SK-MEL-5 (cell line): Measurements from ENCODE around the gene PRDX2. TPM values are rescaled to one million over a fixed set of nuclear protein-coding genes. Genes with fewer than 3 reads are reported as not detected.

Experiments used
- small RNA-seq, 2 experiments: library from RNA; depleted of rRNA; stranded (forward); fragments of <200 nt; gene quantifications; one replicate each; pipeline ENCODE3, GENCODE V24; 2014
- total RNA-seq: library from RNA; depleted of rRNA; stranded (reverse); fragments of >200 nt; shearing (Covaris generic); gene quantifications from 2 replicates; pipeline ENCODE4 v1.2.3, GENCODE V29; 2014; rRNA removed

Gene PRDX2
- total RNA-seq, 1 experiment from 2014 or later, result not detected

Small RNA genes lying within 50 kb of the gene (small RNA-seq; reads per million reads assigned to genes)
- gene MIR5684, result 0 reads per million in 2 experiments

Other genes starting within 250 kb of the PRDX2 start
- gene ZNF490, start 191.0 kb downstream of the PRDX2 start, total RNA-seq, result 5.2 and 5.5 TPM in 2 replicates
- gene ZNF791, start 190.9 kb downstream of the PRDX2 start, total RNA-seq, result 11.4 and 12.4 TPM in 2 replicates
- gene MAN2B1, start 135.1 kb downstream of the PRDX2 start, total RNA-seq, result 32.0 and 33.5 TPM in 2 replicates
- gene WDR83, start 135.0 kb downstream of the PRDX2 start, total RNA-seq, result 2.9 and 8.0 TPM in 2 replicates
- 52.7 and 57.8 TPM in 2 replicates for gene DHPS, start 119.9 kb downstream of the PRDX2 start, total RNA-seq
- not detected in 2 replicates for gene GNG14, start 113.8 kb downstream of the PRDX2 start, total RNA-seq
- 6.1 and 8.6 TPM in 2 replicates for gene FBXW9, start 105.2 kb downstream of the PRDX2 start, total RNA-seq
- gene TNPO2, start 77.9 kb downstream of the PRDX2 start, total RNA-seq, result 13.9 and 18.2 TPM in 2 replicates
- 180 and 188 TPM in 2 replicates for gene TRIR, start 67.1 kb downstream of the PRDX2 start, total RNA-seq
- gene GET3, start 64.3 kb downstream of the PRDX2 start, total RNA-seq, result 100 and 120 TPM in 2 replicates
- not detected in 2 replicates for gene BEST2, start 50.0 kb downstream of the PRDX2 start, total RNA-seq
- gene HOOK2, start 26.2 kb downstream of the PRDX2 start, total RNA-seq, result 4.9 and 5.7 TPM in 2 replicates
- gene JUNB, start 10.3 kb downstream of the PRDX2 start, total RNA-seq, result 30.1 and 30.7 TPM in 2 replicates
- 4.7 TPM in 1 of 2 replicates, not detected in the other for gene THSD8, start 269 bp upstream of the PRDX2 start, total RNA-seq
- gene RNASEH2A, start 4.8 kb upstream of the PRDX2 start, total RNA-seq, result 27.6 and 29.2 TPM in 2 replicates
- gene RTBDN, start 32.8 kb upstream of the PRDX2 start, total RNA-seq, result 0.21 and 1.6 TPM in 2 replicates
- gene MAST1, start 36.7 kb upstream of the PRDX2 start, total RNA-seq, result 1.9 and 2.3 TPM in 2 replicates
- gene DNASE2, start 79.6 kb upstream of the PRDX2 start, total RNA-seq, result 74.1 and 75.9 TPM in 2 replicates
- 0.24 TPM in 1 of 2 replicates, not detected in the other for gene KLF1, start 85.4 kb upstream of the PRDX2 start, total RNA-seq
- gene GCDH, start 89.4 kb upstream of the PRDX2 start, total RNA-seq, result 14.2 and 20.5 TPM in 2 replicates
- 0.50 and 0.64 TPM in 2 replicates for gene SYCE2, start 117.5 kb upstream of the PRDX2 start, total RNA-seq
- 42.1 and 44.7 TPM in 2 replicates for gene FARSA, start 131.9 kb upstream of the PRDX2 start, total RNA-seq
- gene CALR, start 136.8 kb upstream of the PRDX2 start, total RNA-seq, result 1,274 and 1,279 TPM in 2 replicates
- 126 and 134 TPM in 2 replicates for gene RAD23A, start 144.1 kb upstream of the PRDX2 start, total RNA-seq
- gene GADD45GIP1, start 155.4 kb upstream of the PRDX2 start, total RNA-seq, result 39.6 and 45.7 TPM in 2 replicates
- gene DAND5, start 167.8 kb upstream of the PRDX2 start, total RNA-seq, result not detected in 2 replicates
- 4.2 and 4.9 TPM in 2 replicates for gene NFIX, start 193.7 kb upstream of the PRDX2 start, total RNA-seq